IPS-15b (cell line): ENCODE data around the gene ZMIZ1.

Experiments
- H3K27me3 ChIP-seq: one replicate; pipeline ENCODE4 v1.6.1; 2013; ENCODE audit warnings: low read length; ENCODE audit not compliant: control insufficient read depth, insufficient read depth
- H3K36me3 ChIP-seq: one replicate; pipeline ENCODE4 v1.6.1; 2013; ENCODE audit warnings: low read length; ENCODE audit not compliant: control insufficient read depth, insufficient read depth
- H3K4me1 ChIP-seq: one replicate; pipeline ENCODE4 v1.6.1; 2013; ENCODE audit warnings: mild to moderate bottlenecking, low read length; ENCODE audit not compliant: control insufficient read depth, insufficient read depth
- H3K4me3 ChIP-seq: one replicate; pipeline ENCODE4 v1.5.1; 2013; ENCODE audit warnings: low read depth, low read length
- H3K9ac ChIP-seq: one replicate; pipeline ENCODE4 v1.6.1; 2013; ENCODE audit warnings: low read depth, mild to moderate bottlenecking, low read length
- H3K9me3 ChIP-seq: one replicate; pipeline ENCODE4 v1.6.1; 2013; ENCODE audit warnings: mild to moderate bottlenecking, low read length; ENCODE audit not compliant: control insufficient read depth, insufficient read depth

ZMIZ1 gene

DNA sequence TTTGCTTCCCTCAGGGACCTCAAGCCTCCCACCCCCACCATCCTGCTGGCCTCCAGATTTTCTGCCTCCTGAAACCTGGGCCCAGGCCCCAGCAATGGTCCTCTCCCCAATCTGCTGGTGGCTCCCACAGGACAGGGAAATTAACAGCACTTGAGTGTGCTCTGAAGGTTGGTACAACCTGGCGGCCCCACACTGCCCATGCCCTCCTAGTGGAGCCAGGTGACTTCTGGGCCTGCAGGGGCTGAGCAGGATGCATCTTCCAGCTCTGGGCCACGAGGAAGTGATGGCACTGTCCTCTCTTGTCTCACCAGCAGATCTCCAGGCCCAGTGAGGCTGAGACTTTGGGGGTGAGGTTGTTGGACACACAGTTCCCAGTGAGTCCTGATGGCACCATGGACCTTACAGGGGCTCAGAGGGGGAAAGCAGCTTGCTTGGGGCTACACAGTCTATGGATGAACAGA is 3.6 kb upstream of the ZMIZ1 start:
- Histone ChIP-seq H3K36me3 (no peaks in the 10 kb centered on the region), H3K9me3 (no peaks in the 10 kb centered on the region), H3K4me1 (peaks cover 8% of the 10 kb centered on the region), H3K27me3 (peaks cover 5% of the 10 kb centered on the region), H3K9ac (no peak overlapping the region), H3K4me3 (no peak overlapping the region)

DNA sequence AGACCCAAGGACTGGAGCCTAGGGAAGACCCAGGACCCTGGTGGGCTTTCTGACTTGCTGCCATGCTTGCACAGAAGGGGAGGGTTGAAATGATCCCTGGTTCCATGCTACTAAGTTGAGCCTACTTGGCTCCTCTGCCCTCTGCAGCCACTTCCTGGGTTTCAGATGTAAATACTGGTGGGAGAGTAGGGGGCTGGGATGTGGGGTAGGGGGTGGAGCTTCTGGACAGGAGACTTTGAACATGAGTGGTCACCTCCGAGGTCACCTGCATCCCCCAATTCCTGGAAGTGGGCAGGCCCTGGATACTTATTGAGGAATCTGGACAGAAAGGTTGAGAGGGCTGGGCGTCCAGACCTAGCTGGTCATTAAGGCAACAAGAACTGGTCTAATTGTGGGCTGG is 2.9 kb upstream of the ZMIZ1 start:
- Histone ChIP-seq H3K27me3 (peaks cover 5% of the 10 kb centered on the region), H3K9me3 (no peaks in the 10 kb centered on the region), H3K4me1 (peaks cover 8% of the 10 kb centered on the region), H3K4me3 (no peak overlapping the region), H3K9ac (no peak overlapping the region), H3K36me3 (no peaks in the 10 kb centered on the region)

- Histone ChIP-seq H3K27me3 (peaks cover 5% of the 10 kb centered on the region), H3K9ac (no peak overlapping the region), H3K4me3 (peak overlapping the region; percentile 46), H3K9me3 (no peaks in the 10 kb centered on the region), H3K4me1 (peaks cover 8% of the 10 kb centered on the region), H3K36me3 (no peaks in the 10 kb centered on the region)
Measured at GRCh38 chr10:79066411-79067240, 2.1 kb upstream of the ZMIZ1 start.

DNA sequence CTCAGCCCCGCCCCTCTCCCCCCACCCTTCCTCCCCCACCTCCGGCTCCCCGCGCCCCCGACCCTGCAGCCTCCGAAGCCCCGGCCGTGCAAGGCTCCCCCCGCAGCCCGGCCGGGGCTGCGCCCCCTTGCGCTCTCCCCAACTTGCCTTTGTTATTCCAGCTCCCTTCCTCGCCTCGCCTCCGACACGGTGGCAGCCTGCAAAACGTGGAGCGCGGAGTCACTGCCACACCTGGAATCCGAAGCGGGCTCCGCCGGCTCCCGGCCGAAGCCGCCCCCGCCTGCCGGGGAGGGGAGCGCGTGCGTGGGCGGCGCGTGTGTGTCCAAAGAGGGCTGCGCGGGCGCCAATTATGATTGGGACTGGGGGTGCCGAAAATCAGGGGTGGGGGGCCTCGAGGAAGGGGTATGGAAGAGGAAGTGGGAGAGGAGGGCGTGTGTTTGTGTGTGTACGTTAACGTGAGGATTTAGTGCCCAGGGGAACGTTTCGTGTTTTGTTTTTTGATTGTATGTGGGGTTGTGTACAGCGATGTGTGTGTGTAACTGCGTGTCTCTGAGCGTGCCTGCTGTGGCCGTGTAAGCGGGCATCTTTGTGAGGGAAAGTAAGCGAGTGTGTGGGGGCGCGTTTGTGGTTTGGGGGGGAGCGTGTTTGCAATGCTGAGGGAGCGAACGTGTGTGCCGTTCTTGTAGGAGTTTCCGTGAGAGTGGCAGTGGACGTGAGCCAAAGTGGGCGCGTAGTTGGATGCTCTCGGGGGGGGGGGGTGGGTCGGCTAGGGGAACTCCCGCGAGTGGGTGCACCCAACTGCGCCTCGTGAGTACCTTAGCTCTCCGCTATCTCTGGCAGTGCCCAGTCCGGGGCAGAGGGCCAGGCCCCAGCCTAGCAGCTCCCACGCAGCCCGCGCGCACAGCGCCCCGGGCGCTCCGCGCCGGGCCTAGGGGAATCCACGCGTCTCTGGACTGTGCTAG is 1.2 kb upstream of the ZMIZ1 start:
- no peaks in the 10 kb centered on the region for H3K36me3 ChIP-seq
- peak overlapping the region; percentile 91 for H3K4me3 ChIP-seq
- H3K9ac ChIP-seq: no peak overlapping the region
- H3K9me3 ChIP-seq: no peaks in the 10 kb centered on the region
- H3K27me3 ChIP-seq: peaks cover 5% of the 10 kb centered on the region
- peaks cover 13% of the 10 kb centered on the region for H3K4me1 ChIP-seq

DNA sequence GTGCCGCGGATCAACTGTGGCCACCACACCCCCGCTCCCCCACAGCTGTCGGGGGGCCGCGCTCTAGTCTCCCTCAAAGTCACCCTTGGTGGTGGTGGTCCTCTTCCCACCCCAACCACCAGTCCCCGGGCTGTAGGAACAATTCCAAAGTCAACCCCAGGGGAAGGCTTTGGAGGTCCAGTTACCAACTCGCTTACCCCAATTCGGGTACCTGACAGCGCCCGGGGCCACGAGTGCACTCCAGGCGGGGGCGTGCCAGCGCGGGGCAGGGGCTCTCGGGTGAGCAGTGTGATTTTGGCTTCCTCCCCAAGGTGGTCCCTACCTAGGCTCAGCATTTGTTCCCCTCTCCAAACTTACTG is 584 bp upstream of the ZMIZ1 start:
- Histone ChIP-seq H3K4me3 (peak overlapping the region; percentile 91), H3K9ac (no peak overlapping the region), H3K27me3 (peaks cover 5% of the 10 kb centered on the region)

DNA sequence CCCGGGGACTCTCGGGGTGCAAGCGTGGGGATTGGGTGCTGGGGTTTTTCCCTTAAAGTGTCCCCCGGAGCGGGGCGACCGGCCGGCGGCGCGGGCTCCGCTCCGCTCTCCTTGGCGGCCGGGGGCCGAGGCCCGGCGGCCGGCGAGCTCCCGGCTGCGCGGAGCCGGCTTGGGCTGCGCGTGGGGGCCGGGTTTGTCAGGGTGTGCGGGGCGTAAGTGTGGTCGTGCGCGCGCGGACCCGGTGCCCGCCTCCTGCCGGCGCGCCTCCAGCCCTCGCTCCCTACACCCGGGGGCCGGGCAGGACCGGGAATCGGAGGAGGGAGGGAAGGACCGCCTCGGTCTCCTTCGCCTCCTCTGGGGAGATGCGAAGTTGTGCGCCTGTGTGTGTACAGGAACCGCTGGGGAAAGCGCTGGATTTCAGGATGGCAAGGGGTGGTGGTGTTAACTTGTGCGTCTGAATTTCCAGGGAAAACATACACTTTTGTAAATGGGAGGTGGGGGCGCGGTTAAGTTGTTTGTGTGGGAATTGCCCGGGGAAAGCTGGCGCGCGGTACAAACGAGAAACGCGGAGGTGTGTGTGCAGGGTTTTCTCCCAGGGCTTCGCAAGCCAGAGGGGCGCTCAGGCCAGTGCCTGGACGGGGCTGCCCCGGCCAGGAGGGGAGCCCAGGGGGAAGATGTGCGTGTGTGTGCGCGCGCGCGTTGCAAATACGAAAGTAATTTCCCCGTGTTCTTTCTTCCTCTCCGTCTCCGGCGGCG is 737 bp downstream of the ZMIZ1 start:
- Histone ChIP-seq H3K4me3 (peak overlapping the region; percentile 91), H3K9me3 (no peaks in the 10 kb centered on the region), H3K27me3 (peaks cover 5% of the 10 kb centered on the region), H3K36me3 (no peaks in the 10 kb centered on the region), H3K4me1 (peaks cover 21% of the 10 kb centered on the region), H3K9ac (peak overlapping the region; percentile 70)

More for the DNA sequence above, 584 bp upstream of the ZMIZ1 start:
- Histone ChIP-seq H3K4me1 (peaks cover 19% of the 10 kb centered on the region), H3K36me3 (no peaks in the 10 kb centered on the region), H3K9me3 (no peaks in the 10 kb centered on the region)

GRCh38 chr10:79070081-79070605 is 1.4 kb downstream of the ZMIZ1 start:
- Histone ChIP-seq H3K9ac (no peak overlapping the region), H3K27me3 (peaks cover 5% of the 10 kb centered on the region), H3K4me1 (peaks cover 22% of the 10 kb centered on the region), H3K9me3 (no peaks in the 10 kb centered on the region), H3K36me3 (no peaks in the 10 kb centered on the region), H3K4me3 (peak overlapping the region; percentile 91)

DNA sequence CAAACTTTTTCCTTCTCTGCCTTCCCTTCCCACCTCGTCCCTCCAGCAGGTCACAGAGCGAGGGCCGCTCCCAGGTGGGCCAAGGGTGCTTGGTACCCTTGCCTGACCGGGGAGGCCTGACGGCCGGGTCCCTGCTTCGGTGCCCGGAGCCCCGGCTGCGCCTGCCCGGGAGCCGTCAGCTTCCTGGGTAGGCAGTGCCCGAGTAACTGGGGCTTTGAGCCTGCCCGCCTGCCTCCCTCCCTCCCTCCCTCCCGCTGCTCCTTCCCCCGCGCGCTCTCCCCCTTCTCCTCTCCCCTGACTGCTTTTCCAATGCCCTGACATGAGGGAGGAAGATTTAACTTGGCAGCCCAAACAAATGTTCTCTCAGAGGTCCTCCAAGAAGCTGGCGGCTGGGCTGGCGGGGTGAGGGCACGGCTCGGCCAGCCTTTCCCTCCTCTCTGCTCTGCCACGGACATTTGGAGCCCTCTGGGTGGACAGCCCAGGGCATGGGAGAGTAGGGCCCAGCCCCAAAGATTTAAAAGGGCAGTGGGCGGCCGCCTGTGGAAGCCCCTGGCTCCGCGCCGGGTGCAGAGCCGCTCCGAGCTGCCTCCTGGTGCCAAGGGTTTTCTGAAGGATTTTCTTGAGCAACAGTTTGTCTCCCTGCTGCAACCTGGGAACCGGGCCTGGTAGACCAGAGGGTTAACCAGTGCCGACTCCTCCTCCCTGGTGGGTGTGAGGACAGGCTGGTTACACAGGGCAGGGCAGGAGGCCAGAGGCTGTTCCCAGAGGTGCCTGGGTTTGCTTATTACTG is 2.0 kb downstream of the ZMIZ1 start:
- peak overlapping the region; percentile 69 for H3K4me3 ChIP-seq
- H3K27me3 ChIP-seq: peaks cover 2% of the 10 kb centered on the region
- peaks cover 19% of the 10 kb centered on the region for H3K4me1 ChIP-seq
- no peaks in the 10 kb centered on the region for H3K9me3 ChIP-seq
- no peaks in the 10 kb centered on the region for H3K36me3 ChIP-seq
- H3K9ac ChIP-seq: peak overlapping the region; percentile 65

DNA sequence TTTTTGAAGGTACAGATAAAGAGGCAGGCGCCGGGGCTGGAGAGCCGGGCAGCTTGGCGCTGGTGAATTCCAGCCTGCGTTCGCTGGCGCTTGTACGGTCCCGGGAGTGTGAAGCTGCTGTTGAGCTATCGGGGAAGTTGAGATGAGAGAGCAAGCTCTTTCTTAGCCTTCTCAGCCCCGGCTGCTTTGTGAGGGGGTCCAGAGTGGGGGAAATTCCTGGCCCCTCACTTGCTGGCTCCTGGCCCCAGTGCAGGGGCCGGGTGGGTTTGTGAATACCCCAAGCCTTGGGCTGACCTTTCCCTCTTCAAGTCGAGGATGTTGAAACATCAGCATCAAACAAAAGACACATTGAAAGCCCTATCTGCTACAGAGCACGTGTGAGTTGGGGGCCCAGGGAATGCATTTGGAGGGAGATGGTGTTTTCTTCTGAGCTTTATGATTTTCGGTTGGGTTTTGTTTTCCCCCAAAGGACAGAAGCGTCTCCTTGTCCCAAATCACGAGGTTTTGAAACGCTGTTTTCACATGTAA is 2.7 kb downstream of the ZMIZ1 start:
- Histone ChIP-seq H3K36me3 (no peaks in the 10 kb centered on the region), H3K4me1 (peaks cover 14% of the 10 kb centered on the region), H3K9ac (peak overlapping the region; percentile 65), H3K9me3 (no peaks in the 10 kb centered on the region), H3K4me3 (peak overlapping the region; percentile 69), H3K27me3 (peaks cover 2% of the 10 kb centered on the region)

GRCh38 chr10:79072041-79072441 is 3.3 kb downstream of the ZMIZ1 start:
- H3K9ac ChIP-seq: peak overlapping the region; percentile 26
- H3K4me3 ChIP-seq: peak overlapping the region; percentile 69
- H3K9me3 ChIP-seq: no peaks in the 10 kb centered on the region
- H3K27me3 ChIP-seq: peaks cover 2% of the 10 kb centered on the region
- H3K4me1 ChIP-seq: peaks cover 16% of the 10 kb centered on the region
- no peaks in the 10 kb centered on the region for H3K36me3 ChIP-seq
